GM18907 (cell line): Measurements from ENCODE around the gene PTGFRN.

Experiments used
- ATAC-seq: cut with Tn5 transposase; IDR thresholded peaks from one replicate; pipeline ENCODE4 v1.9.1; 2021; ENCODE audit warnings: mild to moderate bottlenecking, moderate library complexity; ENCODE audit not compliant: unreplicated experiment

The PTGFRN gene

GRCh38 chr1:116991918-116992317 lies 82.2 kb downstream of the PTGFRN start:
- no peak for ATAC-seq

- ATAC-seq = no peak
Measured at GRCh38 chr1:116993286-116993685, 83.6 kb downstream of the PTGFRN start.

- no peak for ATAC-seq
Measured at GRCh38 chr1:116994411-116994810, 84.7 kb downstream of the PTGFRN start.

GRCh38 chr1:116997066-116997465 lies 87.3 kb downstream of the PTGFRN start:
- ATAC-seq = no peak

- no peak for ATAC-seq
Measured at GRCh38 chr1:116997636-116998035, 87.9 kb downstream of the PTGFRN start.

- ATAC-seq = no peak
Measured at GRCh38 chr1:116999596-116999995, 89.9 kb downstream of the PTGFRN start.

GRCh38 chr1:117000142-117000541 lies 90.4 kb downstream of the PTGFRN start:
- ATAC-seq = no peak

GRCh38 chr1:117001254-117001927 lies 91.7 kb downstream of the PTGFRN start, which contains the start of gene CD101:
TSS of gene CD101 (plus strand) at chr1:117001760. CDS start at chr1:117001818, 58 bp downstream.
- ATAC-seq = peak; percentile 94

GRCh38 chr1:117003223-117003875 lies 93.6 kb downstream of the PTGFRN start:
- no peak for ATAC-seq

- ATAC-seq = no peak
Measured at GRCh38 chr1:117007719-117008013, 98.0 kb downstream of the PTGFRN start.

GRCh38 chr1:117008656-117009055 lies 98.9 kb downstream of the PTGFRN start:
- ATAC-seq = no peak

GRCh38 chr1:117009132-117009531 lies 99.4 kb downstream of the PTGFRN start:
- ATAC-seq = no peak

- no peak for ATAC-seq
Measured at GRCh38 chr1:117010310-117010969, 100.7 kb downstream of the PTGFRN start.

- ATAC-seq = no peak
Measured at GRCh38 chr1:117011334-117011733, 101.6 kb downstream of the PTGFRN start.

- ATAC-seq = no peak
Measured at GRCh38 chr1:117013309-117013858, 103.7 kb downstream of the PTGFRN start.

GRCh38 chr1:117014209-117014608 lies 104.5 kb downstream of the PTGFRN start:
- no peak for ATAC-seq

- ATAC-seq = no peak
Measured at GRCh38 chr1:117015724-117016123, 106.0 kb downstream of the PTGFRN start.

GRCh38 chr1:117017062-117017461 lies 107.3 kb downstream of the PTGFRN start:
- ATAC-seq = no peak

- ATAC-seq = no peak
Measured at GRCh38 chr1:117017648-117018047, 107.9 kb downstream of the PTGFRN start.

- no peak for ATAC-seq
Measured at GRCh38 chr1:117020526-117021156, 110.9 kb downstream of the PTGFRN start.

- no peak for ATAC-seq
Measured at GRCh38 chr1:117022114-117022513, 112.4 kb downstream of the PTGFRN start.
